ENCODE data around the gene FILIP1.
A peak's percentile ranks its signal among the peaks of the same experiment; 100 is the strongest.
"Not testable (repeated sequence)": the region's sequence is repeated elsewhere in the genome, so short reads cannot be mapped to it uniquely, and the experiment has no call there.

The FILIP1 gene

DNA sequence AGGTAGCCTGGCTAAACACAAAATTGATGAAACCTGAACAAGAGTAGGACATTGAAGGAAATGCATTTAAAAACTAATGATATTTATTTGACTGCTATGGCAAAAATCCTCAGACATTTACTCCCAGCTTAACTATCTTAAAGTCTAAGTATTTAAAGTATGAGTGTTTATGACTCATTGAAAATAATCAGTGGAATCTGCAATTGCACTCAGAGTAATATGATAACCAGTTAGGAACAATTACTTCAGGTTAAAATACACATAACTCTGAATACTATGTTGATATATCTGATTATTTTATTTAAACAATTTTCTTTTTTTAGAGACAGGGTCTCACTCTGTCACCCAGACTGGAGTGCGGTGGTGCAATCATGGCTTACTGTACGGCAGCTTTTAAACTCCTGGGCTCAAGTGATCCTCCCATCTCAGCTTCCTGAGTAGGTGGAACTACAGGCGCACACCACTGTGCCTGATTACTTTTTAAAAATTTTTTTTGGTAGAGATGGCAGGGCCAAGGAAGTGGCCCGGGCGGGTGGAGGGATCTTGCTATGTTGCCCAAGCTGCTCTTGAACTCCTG is 43.9 kb downstream of the FILIP1 start:
- DNase-seq = no peak
- ATAC-seq = no peak

DNA sequence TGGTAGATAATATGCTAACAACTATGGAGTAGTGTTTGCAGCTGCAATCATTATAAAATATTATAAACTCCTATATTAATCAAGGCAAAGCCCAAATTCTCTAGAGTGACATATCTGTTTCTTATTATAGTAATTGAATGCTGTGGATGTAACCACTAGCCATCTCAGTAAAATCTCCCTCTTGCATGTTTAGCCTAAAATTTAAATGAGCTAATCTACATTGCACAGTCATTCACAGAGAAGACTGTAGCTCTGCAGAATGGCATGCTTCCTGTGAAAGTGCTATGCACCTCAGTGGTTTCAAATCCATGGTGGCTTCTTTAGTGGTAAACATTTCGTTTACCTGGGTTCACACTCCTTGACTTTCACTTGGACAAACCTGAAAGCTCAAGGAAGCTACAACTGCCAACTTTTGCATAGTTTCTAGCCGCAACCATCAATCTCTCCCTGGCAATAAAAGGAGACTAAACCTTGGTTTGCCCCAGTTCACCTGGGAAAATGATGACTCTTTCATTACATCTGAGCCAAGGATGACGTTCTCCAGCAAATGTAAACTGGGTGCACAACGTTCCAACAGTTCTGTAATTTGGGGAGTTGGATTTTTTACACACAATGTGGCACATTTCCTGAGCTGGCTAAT is 47.2 kb downstream of the FILIP1 start:
- DNase-seq (no peak), ATAC-seq (no peak)

DNA sequence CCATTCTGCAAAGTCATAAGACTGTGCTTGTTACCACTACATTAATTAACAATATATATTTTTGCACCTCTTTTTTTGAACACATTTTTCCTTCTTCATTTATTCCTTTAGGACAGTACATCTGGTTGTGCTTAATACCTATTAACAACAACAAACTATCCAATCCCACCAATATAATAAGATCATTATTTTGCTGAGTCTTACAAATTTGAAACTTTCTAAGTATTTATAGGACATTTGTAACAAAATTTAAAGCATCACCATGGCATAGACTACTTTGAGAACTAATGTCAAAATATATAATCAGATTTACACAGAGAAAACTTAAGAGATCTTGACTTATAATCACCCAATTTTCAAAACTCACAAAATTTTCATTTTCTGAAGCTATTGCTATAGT is 47.9 kb downstream of the FILIP1 start:
- DNase-seq = no peak
- no peak for ATAC-seq

DNA sequence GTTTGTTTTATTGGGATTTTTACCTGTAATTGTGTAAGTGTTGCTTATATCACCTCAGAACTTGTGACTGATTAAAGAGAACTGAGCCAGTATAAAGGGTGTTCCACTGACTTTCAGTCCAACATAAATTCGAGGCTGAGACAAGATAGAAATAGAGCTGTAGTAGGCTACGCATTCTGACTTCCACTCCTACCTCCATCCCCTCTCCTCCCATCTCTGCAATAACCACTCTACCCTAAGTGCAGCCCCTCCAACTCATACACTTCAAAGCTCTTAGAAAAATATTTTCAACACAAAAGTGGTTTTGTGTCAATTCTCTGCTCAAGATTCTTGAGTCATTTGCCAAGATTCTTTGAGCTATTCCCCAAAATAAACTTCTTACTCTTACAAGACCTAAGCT is 48.7 kb downstream of the FILIP1 start:
- DNase-seq (no peak), ATAC-seq (no peak)

DNA sequence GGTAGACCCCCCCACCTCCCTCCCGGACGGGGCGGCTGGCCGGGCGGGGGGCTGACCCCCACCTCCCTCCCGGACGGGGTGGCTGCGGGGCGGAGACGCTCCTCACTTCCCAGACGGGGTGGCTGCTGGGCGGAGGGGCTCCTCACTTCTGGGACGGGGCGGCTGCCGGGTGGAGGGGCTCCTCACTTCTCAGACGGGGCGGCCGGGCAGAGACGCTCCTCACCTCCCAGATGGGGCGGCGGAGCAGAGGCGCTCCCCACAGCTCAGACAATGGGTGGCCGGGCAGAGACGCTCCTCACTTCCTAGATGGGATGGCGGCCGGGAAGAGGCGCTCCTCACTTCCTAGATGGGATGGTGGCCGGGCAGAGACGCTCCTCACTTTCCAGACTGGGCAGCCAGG is 51.7 kb downstream of the FILIP1 start:
- not testable (repeated sequence) for DNase-seq, ATAC-seq

DNA sequence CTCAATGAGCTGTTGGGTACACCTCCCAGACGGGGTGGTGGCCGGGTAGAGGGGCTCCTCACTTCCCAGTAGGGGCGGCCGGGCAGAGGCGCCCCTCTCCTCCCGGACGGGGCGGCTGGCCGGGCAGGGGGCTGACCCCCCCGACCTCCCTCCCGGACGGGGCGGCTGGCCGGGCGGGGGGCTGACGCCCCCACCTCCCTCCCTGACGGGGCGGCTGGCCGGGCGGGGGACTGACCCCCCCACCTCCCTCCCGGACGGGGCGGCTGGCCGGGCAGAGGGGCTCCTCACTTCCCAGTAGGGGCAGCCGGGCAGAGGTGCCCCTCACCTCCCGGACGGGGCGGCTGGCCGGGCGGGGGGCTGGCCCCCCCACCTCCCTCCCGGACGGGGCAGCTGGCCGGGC is 52.1 kb downstream of the FILIP1 start:
- not testable (repeated sequence) for DNase-seq, ATAC-seq

DNA sequence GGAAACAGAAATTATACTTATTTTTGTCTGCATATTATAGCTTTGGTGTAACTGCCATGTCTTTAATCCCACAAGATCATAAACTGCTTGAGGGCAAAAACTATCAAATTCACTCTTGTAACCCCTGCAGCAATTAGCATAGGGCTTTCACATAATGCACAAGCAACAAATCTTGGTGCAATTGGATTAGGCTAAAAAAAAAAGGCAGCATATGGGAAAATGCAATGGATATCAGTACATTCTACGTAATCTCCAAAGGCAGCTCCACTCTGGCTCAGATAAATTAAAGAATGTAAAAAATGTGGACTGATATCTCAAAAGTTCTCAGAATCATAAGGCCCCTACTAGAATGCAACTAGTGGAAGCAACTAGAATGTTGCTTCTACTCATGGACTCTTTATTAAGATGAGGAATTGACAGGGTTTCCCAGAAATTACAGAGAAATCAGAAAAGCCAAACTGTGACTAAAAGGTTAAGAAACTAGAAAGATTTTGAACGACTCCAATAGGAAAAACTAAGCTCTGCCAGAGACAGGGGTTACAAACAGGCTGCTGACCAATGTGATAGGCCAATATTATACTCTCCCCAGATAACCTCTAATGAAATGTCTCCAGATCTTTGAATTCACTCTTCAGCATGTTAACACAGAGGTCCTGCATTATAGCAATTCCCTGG is 55.0 kb downstream of the FILIP1 start:
- DNase-seq (no peak), ATAC-seq (no peak)

DNA sequence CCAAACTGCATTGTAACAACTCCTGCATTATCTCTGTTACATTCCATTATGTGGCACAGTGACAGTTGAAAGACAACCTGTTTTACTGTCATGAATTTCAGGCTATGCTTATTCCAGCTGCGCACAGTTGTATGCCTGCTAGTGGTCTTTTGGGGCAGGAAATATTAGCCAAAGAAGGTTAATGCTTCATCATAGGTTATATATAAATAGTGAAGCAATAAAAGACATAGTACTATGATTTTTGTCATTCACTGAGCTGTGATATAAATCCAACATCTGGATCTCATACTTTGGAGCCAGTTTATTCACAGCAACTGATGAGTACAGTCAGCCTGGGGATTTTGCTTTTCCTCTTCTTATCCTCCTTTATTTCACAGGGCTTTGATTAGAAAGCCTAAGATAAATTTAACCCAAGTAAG is 55.6 kb downstream of the FILIP1 start:
- DNase-seq = no peak
- ATAC-seq = no peak

DNA sequence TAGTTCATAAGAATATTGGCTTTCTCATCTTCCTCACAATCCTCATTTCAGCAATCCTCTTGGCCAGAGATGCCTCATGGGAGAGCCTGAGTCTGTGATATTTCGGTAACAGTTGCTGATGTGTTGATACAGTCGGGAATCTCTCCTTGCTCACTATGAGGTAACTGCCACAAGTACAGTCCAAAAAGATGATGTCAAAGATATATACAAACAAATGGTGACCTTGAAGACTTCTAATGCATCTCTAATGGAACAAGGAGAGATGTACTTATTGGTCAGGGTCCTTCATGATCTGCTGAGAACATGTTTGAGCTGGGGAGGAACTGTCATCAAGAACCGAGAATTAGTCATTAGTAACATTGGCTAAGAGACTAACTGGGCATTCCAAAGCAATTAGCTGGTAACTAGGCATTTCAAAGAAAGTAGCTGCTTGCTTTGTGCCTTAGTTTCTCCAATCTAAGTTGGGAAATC is 56.1 kb downstream of the FILIP1 start:
- DNase-seq = no peak
- no peak for ATAC-seq

DNA sequence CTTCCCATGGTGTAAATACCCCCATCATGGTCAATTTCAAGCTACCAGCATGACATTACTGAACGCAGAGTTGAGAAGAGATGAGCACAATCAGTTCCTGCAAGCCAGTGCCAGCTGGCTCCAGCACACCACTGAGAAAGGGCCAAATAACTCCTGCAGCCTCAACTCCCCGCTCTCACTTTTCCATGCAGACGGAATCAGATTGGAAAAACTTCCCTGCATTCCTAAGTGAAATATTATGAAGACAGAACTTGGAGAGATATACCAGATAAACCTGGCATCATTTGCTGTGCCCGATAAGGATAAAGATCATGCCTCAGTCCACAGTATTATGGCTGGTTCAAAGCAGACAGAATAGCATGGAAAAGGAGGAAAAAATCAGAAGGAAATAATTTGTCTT is 56.7 kb downstream of the FILIP1 start:
- ATAC-seq (no peak), DNase-seq (no peak)

DNA sequence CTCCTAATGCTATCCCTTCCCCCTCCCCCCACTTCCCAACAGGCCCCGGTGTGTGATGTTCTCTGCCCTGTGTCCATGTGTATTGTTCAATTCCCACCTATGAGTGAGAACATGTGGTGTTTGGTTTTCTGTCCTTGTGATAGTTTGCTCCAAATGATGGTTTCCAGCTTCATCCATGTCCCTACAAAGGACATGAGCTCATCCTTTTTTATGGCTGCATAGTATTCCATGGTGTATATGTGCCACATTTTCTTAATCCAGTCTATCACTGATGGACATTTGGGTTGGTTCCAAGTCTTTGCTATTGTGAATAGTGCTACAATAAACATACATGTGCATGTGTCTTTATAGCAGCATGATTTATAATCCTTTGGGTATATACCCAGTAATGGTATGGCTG is 60.8 kb downstream of the FILIP1 start:
- ATAC-seq, DNase-seq: not testable (repeated sequence)

DNA sequence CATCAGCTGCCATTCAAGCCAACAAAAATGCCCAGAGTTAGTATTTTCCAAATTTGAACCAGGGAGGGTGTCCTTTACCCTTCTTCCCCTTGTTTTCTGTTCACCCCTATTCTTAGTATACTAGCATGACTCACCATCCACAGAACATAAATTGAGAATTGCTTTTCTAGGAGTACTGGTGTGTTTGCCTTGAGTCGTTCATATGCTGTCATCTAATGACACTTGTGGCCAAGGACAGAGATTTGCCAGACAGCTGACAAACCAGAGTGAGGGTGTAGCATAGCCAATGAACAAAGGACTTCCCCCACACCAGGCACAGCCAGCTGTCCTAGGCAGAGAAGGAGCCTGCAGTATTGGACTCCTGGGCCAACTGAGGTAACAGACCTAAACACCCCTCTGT is 62.2 kb downstream of the FILIP1 start:
- no peak for ATAC-seq

DNA sequence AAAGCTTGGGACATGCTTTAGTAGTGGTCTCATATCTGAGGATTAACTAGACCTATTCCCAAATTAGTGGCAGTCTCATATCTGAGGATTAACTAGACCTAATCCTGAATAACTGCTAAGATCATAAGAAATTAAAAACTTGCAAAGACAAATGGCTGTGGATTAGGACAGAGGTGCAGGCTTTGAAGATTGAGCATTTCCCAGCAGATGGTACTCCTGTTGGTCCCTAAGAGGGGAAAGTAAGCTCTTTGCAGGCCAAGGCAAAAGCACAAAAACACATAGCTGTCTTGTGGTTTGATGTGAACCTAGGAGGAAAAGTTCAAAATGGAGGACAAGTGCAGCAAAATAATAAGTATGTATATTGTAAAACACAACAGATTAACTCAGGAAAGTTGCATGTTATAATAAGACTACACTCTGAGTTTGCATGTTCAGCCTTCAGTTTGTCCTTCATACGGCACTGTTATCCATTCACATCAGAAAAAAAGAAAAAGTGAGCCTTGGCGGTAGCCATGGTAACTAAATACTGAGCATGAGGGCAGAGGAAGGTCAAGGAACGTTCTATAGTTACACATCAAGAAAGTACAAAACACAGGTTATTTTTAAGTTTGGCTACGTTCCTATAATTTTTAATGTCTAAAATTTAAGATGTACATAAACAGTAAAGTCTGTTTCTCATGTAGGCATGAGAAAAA is 62.8 kb downstream of the FILIP1 start:
- ATAC-seq = no peak
- DNase-seq = no peak

More for the DNA sequence above, 62.2 kb downstream of the FILIP1 start:
- no peak for DNase-seq

DNA sequence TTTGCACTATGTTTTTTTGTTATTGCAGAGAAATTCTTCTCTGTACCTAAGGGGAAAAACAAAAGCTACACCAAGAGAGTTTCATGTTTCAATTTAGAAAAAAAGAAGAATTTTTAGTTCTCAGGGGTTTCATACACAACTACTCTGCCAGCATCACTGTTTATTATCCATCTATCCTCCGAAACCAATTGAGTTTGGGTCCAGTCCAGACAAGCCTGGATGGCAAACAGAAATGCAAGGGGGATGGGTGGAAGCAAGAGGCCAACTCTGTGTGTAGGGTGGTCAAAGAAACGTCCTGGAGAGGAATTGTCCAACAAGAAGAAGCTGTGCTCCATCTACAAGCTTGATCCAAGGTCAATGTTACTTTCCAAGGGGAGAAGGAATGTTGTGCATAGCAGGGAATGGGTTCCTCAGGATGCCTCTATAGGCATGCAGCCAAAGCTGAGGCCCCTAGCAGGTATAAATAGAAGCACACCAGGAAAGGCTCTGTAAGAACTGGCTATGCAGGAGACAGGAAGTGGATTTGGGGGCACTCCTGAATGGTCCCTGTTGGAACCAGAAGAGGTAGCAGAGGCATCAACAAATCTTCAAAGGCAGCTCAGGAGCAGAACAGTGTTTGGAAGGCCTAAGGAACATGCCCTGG is 64.4 kb downstream of the FILIP1 start:
- DNase-seq = no peak
- no peak for ATAC-seq

DNA sequence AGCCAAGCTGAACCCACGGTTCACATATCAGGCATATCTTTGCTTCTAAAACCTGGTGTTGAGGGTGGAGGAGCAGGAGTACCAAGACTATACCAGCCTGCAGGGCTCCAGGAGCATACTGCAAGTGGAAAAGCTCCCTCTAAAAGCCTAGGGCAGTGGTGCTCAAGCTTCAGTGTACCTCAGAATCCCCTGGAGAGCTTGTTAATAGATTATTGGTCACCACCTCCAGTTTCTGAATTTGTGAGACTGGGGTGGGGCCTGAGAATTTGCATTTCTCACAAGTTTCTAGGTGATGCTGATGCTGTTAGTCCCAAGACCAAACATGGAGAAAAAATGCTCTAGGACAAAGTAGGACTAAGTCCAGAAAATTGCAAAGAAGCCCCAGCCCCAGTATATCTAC is 65.4 kb downstream of the FILIP1 start:
- ATAC-seq = no peak

DNA sequence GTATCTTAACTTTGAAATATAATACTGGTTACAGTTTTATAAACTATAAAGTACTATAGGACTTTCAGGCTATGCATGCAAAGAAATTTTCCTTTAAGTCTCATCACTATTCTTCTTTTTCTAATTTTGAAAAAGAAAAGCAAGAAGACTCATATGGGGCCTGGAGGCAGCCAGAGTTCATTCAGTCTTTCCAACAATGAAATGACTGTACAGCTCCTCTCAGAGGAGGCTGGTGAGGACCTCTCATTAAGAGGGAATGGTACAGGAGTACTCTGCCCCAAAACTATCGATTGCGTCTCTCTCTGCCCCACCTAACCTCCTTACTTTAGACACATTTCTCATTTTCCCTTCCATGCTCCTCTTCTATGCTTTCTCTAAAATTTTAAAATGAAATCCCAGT is 66.3 kb downstream of the FILIP1 start:
- no peak for DNase-seq
- ATAC-seq = no peak

More for the DNA sequence above, 65.4 kb downstream of the FILIP1 start:
- no peak for DNase-seq

DNA sequence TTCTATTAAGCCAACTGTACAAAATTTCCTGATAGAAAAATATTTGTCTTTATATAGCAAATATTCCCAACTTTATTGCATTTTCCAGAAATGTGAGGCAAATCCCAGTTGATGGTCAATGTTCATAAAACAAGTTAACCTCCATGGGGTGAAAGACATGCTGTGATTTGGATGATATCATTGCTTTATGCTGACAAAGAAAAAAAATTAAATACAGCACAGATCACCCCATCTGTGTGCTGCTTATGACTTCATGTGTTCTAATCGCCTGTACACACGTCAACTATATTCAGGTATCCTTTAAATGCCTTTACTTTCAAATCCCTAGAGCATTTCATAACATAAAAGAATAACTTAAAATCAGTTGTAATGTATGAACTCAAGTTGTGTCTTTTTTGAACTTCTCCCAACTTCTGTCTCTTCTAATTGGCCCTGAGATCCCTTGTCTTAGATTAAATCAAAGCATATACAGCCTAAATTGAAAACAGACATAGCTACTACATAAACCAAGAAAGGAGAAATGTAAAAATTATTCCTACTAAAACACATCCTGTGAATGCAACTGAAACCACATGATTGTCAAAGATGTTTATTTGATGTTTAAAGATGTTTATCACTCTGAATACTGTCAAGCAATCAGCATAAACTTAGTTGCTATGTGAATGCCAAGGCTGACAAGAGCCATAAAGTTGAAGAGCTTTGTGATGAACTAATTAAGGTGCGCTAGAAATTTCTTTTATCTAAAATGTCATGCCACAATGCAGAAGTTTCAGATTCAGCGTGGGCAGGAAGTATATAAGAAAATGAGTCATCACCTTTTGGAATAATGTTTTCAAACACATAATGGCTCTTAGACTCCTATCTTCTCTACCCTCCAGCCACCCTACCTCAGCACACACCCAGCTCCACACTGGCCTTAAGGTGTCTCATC is 68.7 kb downstream of the FILIP1 start:
- peak; percentile 59 for ATAC-seq
- no peak for DNase-seq

DNA sequence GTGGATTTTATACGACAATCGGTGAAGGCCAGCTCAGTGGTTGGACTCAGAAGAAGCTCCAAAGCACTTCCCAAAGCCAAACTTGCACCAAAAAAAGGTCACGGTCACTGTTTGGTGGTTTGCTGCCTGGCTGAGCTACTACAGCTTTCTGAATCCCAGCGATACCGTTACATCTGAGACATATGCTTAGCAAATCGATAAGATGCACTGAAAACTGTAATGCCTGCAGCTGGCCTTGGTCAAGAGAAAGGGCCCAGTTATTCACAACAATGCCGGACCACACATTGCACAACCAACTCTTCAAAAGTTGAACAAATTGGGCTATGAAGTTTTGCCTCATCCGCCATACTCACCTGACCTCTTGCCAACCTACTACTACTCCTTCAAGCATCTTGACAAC is 70.2 kb downstream of the FILIP1 start:
- no peak for DNase-seq
- no peak for ATAC-seq

DNA sequence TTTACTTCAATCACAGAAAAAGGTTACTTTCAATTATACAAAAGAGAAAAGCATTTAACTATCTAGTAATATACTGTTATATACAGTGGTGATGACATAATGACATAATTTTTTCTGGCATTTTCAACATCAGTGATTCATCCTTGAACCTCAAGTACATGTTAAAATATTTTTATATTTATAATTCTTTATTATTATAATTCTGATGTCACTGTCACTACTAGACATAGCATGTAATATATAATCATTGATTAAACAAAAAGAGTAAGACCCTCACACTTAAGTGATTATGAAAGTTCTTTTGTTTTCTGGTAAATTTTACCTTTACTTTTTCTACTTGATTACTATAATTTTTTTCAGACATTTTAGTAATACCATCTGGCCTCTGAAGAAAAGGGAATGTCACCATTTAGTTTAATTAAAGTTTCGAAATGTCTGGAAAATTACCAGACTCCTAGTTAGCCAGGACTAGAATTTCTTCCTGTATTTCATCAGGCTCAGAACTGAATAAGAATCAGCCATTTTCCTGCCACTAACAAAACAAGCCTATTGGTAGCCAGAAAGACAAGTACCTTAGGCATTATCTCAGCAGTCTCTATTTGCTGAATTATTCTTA is 71.5 kb downstream of the FILIP1 start:
- ATAC-seq (no peak), DNase-seq (no peak)

DNA sequence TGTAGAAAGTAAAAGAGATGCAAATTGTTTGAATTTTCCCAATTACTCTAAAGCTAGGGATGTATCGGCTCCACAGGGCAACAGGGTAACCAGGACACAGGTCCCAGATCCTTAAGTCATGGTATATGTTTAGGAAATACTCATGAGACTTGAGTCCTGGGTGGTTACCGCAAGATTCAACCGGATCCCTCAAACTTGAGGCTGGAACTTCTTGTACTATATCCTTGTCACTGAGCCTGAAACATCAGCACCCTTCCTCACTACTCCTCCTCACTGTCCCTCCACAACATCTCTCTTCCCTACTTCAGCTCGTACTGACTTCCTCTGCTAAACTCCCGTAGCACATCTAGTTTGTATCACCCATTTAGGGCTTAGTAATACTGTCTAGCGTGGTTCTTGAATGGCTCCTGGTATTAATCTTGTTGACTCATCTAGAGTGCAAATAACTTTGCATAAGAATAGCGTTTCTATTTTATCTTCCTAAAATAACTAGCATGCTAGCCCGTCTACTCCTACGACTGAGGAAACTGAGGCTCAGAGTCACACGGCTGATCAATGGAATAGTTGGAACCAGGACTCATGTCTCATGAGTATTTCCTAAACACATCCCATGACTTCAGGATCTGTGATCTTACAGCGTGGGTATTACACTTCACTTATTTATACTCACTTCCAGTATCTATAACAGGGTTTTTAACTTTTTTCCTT is 72.1 kb downstream of the FILIP1 start:
- DNase-seq (no peak), ATAC-seq (no peak)

Measured in stimulated activated naive CD8-positive, alpha-beta T cell treated with anti-CD3 and anti-CD28 coated beads, Interleukin-15, Interleukin-2, amounts not matched to agents 100 U/mL and 50 U/mL, for 24 hours (primary cell).